Gastrocnemius medialis (tissue), 4 donors: ENCODE results near the gene RAET1L. TPM values are rescaled to one million over a fixed set of nuclear protein-coding genes. Genes with fewer than 3 reads are reported as not detected.
"Not testable (repeated sequence)": the region's sequence is repeated elsewhere in the genome, so short reads cannot be mapped to it uniquely, and the experiment has no call there.

Source experiments
- ATAC-seq, 2 donors: fragments of 150-250 bp; one replicate each; pipeline ENCODE4 v1.9.1; 2016
- DNase-seq, 2 donors: peaks; one replicate each; pipeline ENCODE4 v3.0.0-alpha.2; 2019
- H3K27ac ChIP-seq, 4 donors: fragments of 200-600 bp; sonication (generic); 1 replicate in 1 of 4; 2 replicates in 3 of 4; pipeline ENCODE4 v1.5.1; 2016 to 2018; ENCODE audit warnings: mild to moderate bottlenecking in 2 of 4, moderate library complexity in 1 of 4
- H3K27me3 ChIP-seq, 3 donors: fragments of 200-600 bp; sonication (generic) in 2 of 3; 1 replicate in 1 of 3; 2 replicates in 2 of 3; pipeline versions ENCODE4 v1.5.1 to v1.6.0; 2016 to 2019; ENCODE audit warnings: mild to moderate bottlenecking in 1 of 3, moderate library complexity in 1 of 3
- H3K36me3 ChIP-seq, 2 donors: fragments of 200-600 bp; sonication (generic) in 1 of 2; one replicate each; pipeline ENCODE4 v1.5.1; 2017 to 2018
- H3K4me1 ChIP-seq, 2 donors: fragments of 200-600 bp; sonication (generic) in 1 of 2; one replicate each; pipeline ENCODE4 v1.5.1; 2016 to 2017; ENCODE audit warnings: mild to moderate bottlenecking in 2 of 2
- H3K4me3 ChIP-seq, 4 donors: fragments of 200-600 bp; sonication (generic) in 3 of 4; 1 replicate in 1 of 4; 2 replicates in 3 of 4; pipeline ENCODE4 v1.5.1; 2016 to 2019; ENCODE audit warnings: mild to moderate bottlenecking in 2 of 4
- H3K9me3 ChIP-seq, 3 donors: fragments of 200-600 bp; sonication (generic) in 2 of 3; 1 replicate in 1 of 3; 2 replicates in 2 of 3; pipeline ENCODE4 v1.5.1; 2016 to 2019
- CTCF ChIP-seq, 5 experiments: fragments of 450-650 bp in 3 of 5; fragments of 200-600 bp in 2 of 5; sonication (generic) in 2 of 5; IDR thresholded peaks in 4 of 5; conservative IDR thresholded peaks in 1 of 5; 1 replicate in 4 of 5; 2 replicates in 1 of 5; pipeline ENCODE4 v1.5.1; 2016 to 2019; ENCODE audit warnings: antibody characterized with exemption in 5 of 5, mild to moderate bottlenecking in 3 of 5, moderate library complexity in 3 of 5
- POLR2A ChIP-seq, 2 donors: fragments of 450-650 bp; IDR thresholded peaks; one replicate each; pipeline ENCODE4 v1.6.1; 2017; ENCODE audit warnings: antibody characterized with exemption in 2 of 2, mild to moderate bottlenecking in 2 of 2, moderate library complexity in 2 of 2
- in situ Hi-C, 4 donors: fragments of 200-750 bp; cut with MboI; loops; one replicate each; pipeline versions ENCODE4 v1.15.0 to v1.8.0; 2017; ENCODE audit warnings: low sequenced_read_pairs in 4 of 4
- intact Hi-C: fragments of 100-400 bp; cut with DNase I; formaldehyde crosslinking; loops from one replicate; pipeline ENCODE4 v1.15.1; 2023; ENCODE audit warnings: low total_unique reads
- total RNA-seq, 4 donors: library from RNA; depleted of rRNA; stranded (reverse); fragments of >200 nt; gene quantifications; one replicate each; pipeline versions ENCODE4 v1.1.0 to v1.2.3, GENCODE V29; 2016

RAET1L gene
- total RNA-seq, 4 donors from 2014 or later: not detected

GRCh38 chr6:149978610-149979009, 46.7 kb downstream of the RAET1L start:
- in situ Hi-C loops (no loop called here), intact Hi-C loops (no loop called here)
- no peak for ATAC-seq
- Histone ChIP-seq H3K4me1 (no peaks in the 10 kb centered on the region), H3K27ac (no peak overlapping the region), H3K9me3 (no peaks in the 10 kb centered on the region), H3K27me3 (peaks cover 16 to 41% (median 31%) of the 10 kb centered on the region in 3 donors), H3K36me3 (no peaks in the 10 kb centered on the region), H3K4me3 (no peak overlapping the region)
- DNase-seq: no peak
- TF ChIP-seq POLR2A (IDR thresholded peaks at IDR 0.05) (no peak), CTCF (IDR thresholded peaks at IDR 0.05 in 4 of 5, conservative IDR thresholded peaks at IDR 0.05 in 1 of 5) (no peak)

- peaks cover 5 to 28% (median 23%) of the 10 kb centered on the region in 3 donors for H3K27me3 ChIP-seq
- H3K4me3 ChIP-seq: no peak overlapping the region
- intact Hi-C loops: no loop called here
- no peak overlapping the region for H3K27ac ChIP-seq
- in situ Hi-C loops: no loop called here
- no peaks in the 10 kb centered on the region for H3K36me3 ChIP-seq
- DNase-seq (no peak), ATAC-seq (no peak)
- H3K9me3 ChIP-seq: no peaks in the 10 kb centered on the region
- H3K4me1 ChIP-seq: no peaks in the 10 kb centered on the region
- TF ChIP-seq CTCF (IDR thresholded peaks at IDR 0.05 in 4 of 5, conservative IDR thresholded peaks at IDR 0.05 in 1 of 5) (no peak), POLR2A (IDR thresholded peaks at IDR 0.05) (no peak)
Measured at GRCh38 chr6:149977221-149977620, 48.1 kb downstream of the RAET1L start.

- no peaks in the 10 kb centered on the region for H3K36me3 ChIP-seq
- no peaks in the 10 kb centered on the region for H3K9me3 ChIP-seq
- H3K27me3 ChIP-seq: peaks cover 0 to 13% (median 10%) of the 10 kb centered on the region in 3 donors
- H3K4me1 ChIP-seq: no peaks in the 10 kb centered on the region
- H3K27ac ChIP-seq: no peak overlapping the region
- TF ChIP-seq POLR2A (IDR thresholded peaks at IDR 0.05) (no peak), CTCF (IDR thresholded peaks at IDR 0.05 in 4 of 5, conservative IDR thresholded peaks at IDR 0.05 in 1 of 5) (no peak)
- DNase-seq (no peak), ATAC-seq (no peak)
- in situ Hi-C loops: no loop called here
- intact Hi-C loops: no loop called here
- H3K4me3 ChIP-seq: no peak overlapping the region
Measured at GRCh38 chr6:149975400-149975799, 49.9 kb downstream of the RAET1L start.

- DNase-seq (no peak), ATAC-seq (no peak)
- Histone ChIP-seq H3K36me3 (no peaks in the 10 kb centered on the region), H3K27ac (no peak overlapping the region), H3K4me3 (no peak overlapping the region), H3K4me1 (no peaks in the 10 kb centered on the region), H3K9me3 (no peaks in the 10 kb centered on the region), H3K27me3 (peaks cover 0 to 13% (median 7%) of the 10 kb centered on the region in 3 donors)
- in situ Hi-C loops: no loop called here
- intact Hi-C loops: no loop called here
- TF ChIP-seq CTCF (IDR thresholded peaks at IDR 0.05 in 4 of 5, conservative IDR thresholded peaks at IDR 0.05 in 1 of 5) (no peak), POLR2A (IDR thresholded peaks at IDR 0.05) (no peak)
Measured at GRCh38 chr6:149974825-149975224, 50.5 kb downstream of the RAET1L start.

- H3K4me1 ChIP-seq, in situ Hi-C loops, H3K4me3 ChIP-seq, DNase-seq, H3K9me3 ChIP-seq, intact Hi-C loops, ATAC-seq, H3K27ac ChIP-seq, H3K36me3 ChIP-seq: not testable (repeated sequence)
- H3K27me3 ChIP-seq: peaks cover 0 to 13% (median 7%) of the 10 kb centered on the region in 3 donors
Measured at GRCh38 chr6:149974394-149974793, 50.9 kb downstream of the RAET1L start.
